Activated naive CD4-positive, alpha-beta T cell treated with anti-CD3 and anti-CD28 coated beads, Interleukin-2, amount 50 U/mL, for 16 hours (primary cell): ENCODE data around the gene TMEM100.
A peak's percentile ranks its signal among the peaks of the same experiment; 100 is the strongest.

Experiments
- DNase-seq: peaks from one replicate; pipeline ENCODE4 v3.0.0-alpha.2; 2020

The TMEM100 gene, protein sequence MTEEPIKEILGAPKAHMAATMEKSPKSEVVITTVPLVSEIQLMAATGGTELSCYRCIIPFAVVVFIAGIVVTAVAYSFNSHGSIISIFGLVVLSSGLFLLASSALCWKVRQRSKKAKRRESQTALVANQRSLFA

DNA sequence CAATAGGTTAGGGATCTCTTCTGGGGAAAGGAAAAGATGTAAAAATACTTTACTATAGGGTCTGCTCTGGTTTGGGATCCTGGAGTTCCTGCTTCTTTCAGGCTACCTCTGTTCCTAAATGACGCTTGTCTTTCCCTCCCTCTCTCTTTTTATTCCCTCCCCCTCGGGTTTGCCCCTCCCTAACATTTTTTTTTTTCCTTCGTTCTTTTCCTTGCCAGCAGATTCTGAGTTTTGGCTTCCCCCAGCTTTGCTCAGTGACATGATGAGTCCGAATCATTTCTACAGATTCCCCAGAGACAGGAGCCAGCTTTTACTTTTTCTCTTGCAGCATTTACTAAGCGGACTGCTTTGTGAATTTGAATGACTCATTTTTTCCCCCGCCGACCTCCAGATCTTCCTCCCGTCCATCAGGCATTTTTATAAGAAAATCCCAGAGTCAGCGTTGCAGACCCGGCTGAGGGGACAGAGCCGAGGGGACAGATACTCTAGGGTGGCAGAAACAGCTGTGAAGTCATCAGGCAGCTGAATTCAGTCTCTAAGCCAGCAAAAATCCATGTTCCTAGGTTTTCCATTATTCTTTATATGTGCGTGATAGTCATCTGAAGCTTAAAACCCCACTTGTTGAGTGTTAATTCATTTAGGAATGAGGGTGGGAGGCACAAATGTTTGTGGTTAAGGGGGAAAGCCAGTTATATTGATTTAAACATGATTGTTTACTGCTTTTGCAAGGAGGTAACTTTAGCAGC, at the start of gene TMEM100:
Gene TMEM100, minus strand, starts transcription at position 123 of the 746 bp plus-strand sequence. CDS start 1,794 bp downstream, outside the sequence.
- no peak for DNase-seq

DNA sequence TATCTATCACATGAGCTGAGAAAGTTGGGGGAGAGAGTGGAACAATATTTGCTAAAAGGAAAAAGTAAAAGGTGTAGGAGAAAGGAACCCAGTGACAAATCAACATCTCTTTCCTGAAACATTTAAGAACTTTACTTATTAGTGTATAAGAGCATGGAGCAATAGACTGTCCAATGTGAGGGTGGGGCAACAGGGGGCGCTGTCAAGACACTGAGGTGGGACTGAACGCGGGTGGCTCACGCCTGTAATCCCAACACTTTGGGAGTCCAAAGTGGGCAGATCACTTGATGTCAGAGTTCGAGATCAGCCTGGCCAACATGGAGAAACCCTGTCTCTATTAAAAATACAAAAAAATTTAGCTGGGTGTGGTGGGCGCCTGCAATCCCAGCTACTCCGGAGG, 49.4 kb upstream of the TMEM100 start:
- no peak for DNase-seq

- no peak for DNase-seq
Observed at GRCh38 chr17:55770196-55770870, 47.7 kb upstream of the TMEM100 start.

- DNase-seq, result no peak
Observed at GRCh38 chr17:55769625-55770000, 46.9 kb upstream of the TMEM100 start.

DNA sequence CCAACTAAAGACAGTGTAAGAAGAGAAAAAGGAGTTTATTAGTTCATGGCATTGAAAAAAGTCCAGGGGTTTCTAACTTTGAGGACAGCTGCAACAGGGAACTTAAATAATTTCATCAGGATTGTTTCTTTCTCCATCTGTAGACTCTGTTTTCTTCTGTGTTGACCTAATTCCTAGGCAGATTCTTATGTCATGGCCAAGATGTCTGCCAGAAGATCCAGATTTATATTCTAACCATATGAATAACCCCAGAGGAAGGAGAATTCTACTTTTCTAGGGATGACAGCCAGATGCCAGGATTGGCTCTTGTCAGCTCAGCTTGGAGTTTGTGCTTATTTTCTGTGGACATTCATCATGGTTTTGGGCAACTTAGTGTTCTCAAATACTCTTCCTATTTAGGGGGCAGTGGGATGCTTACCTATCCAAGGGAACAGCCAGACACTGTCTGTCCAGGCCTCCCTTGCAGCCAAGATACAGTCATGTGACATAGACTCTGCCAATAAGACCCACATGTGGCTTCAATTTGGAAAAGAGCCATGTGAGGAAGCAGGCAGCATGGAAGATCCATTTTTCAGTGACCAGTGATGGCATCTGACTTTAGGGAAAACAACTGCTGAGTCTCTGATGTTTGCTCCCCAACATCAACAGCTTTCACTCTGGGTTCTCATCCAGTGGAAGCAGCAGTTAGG, 46.4 kb upstream of the TMEM100 start:
- DNase-seq, result no peak

DNA sequence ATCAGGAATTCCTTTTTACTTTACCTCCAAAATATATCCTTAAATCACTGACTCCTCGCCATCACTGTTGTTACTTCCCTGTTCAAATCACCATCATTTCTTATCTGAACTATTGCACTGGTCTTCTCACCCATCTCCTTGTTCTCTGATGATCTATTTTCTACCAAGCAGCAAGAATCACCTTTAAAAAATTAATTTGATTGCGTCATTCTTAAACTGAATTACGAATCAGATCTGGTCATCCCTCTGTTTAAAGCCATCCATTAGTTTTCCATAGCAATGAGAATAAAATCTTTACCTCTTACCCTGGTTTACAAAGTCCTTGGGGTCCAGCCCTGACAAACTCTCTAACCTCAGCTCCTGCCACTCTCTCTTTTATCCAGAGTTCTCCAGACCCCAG, 42.8 kb upstream of the TMEM100 start:
- DNase-seq, result no peak

GRCh38 chr17:55764610-55765009, 41.9 kb upstream of the TMEM100 start:
- DNase-seq, result no peak

GRCh38 chr17:55763856-55764255, 41.2 kb upstream of the TMEM100 start:
- DNase-seq, result no peak

DNA sequence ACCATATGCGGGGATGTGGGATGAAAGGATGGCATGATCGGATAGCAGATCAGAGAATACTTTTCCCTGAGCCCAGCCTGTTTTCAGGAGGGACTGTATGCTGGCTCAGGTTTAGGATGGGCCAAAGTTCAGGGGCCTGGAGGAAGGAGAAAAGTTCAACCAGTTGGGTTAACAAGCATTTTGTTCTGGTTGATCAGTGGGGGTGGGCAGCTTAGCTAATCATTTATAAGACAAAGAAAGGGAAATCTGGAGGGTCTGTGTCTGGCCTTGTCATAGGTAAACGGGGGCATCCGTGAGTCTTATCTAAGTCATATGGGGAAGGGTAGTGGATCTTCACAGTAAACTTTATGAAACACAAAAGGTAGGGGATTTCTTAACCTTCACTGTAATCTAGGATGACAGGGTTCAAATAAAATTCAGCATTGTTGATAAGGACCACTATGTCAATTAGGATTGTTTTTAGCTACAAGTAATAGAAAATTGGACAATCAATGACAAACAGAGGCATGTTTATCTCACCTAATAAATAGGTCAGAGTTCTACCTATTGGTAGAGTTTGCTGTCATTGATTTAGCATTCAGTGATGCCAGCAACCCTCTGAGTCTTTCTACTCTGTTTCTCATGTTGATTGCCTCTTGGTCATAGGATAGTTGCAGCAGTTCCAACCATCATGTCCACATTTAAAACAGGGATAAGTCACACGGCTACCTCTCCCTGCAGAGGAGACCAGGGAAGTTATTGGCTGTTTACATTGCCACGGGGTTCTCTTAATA, 39.6 kb upstream of the TMEM100 start:
- no peak for DNase-seq

DNA sequence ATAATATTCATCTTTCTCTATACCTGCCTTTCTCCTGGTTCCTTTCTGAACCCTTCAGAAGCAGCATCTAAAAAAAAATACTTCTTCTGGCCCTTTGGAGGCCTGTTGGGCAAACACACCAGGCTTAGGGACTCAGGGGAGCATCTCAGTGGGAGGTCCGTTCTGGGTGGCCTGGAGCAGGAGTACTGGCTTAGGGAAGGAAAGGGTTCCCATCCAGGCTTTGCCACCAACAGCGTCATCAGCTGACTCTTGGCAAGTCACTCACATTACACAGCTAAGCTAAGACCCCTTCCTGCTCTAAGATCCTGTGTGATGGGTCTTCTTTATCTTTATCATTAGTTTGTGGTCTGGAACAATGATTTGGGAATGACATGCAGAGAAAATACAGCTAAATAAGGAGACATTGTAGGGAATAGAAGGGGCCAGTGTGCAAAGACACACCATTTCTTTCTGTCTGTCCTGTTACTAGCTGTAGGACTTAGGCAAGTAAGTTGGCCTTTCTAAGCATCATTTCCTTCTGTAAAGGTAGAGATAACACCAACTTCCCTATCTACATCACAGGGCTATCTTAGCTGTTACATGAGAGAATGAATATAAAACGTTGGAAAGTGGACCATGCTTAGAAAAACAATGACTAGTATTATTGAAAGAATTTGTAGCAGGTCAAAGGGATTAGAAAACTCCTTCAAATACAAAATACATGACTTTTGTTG, 38.1 kb upstream of the TMEM100 start:
- DNase-seq, result no peak

- DNase-seq, result no peak
Observed at GRCh38 chr17:55758171-55758570, 35.5 kb upstream of the TMEM100 start.

DNA sequence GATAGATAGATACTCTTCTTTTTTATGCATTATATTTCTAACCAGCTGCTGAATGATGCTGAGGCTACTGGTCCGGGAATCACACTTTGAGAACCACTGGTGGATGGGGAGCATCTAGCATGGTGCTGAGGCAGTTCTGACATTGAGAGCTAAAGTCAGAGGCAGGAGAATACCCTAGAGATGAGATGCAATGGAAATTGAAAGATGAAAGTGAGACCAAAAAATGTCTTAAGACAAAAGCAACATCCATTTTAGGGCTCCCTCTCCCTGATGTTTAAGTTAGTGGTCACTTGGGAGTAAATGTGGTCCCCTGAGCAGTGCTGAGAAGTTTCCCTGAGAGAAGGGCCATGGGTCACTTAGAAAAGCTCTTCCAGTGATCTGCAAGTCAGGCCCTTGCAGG, 35.0 kb upstream of the TMEM100 start:
- no peak for DNase-seq

DNA sequence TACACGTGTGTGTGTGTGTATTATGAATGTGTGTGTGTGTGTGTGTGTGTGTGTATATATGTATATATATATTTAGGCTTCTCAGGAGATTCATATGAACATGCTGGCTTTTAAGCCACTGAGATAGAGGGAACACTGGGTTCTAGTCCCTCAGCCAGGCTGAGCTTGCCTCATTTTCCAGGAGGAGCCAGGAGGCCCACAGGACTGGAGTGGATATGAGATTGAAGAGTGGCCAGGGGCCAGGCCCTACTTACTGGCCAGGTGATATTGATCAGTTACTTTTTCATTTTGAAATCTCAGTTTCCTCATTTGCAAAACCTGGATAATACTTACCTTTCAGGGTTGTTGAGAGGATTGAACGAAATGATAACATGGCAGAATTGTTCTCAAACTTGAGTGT, 34.0 kb upstream of the TMEM100 start:
- DNase-seq, result no peak

DNA sequence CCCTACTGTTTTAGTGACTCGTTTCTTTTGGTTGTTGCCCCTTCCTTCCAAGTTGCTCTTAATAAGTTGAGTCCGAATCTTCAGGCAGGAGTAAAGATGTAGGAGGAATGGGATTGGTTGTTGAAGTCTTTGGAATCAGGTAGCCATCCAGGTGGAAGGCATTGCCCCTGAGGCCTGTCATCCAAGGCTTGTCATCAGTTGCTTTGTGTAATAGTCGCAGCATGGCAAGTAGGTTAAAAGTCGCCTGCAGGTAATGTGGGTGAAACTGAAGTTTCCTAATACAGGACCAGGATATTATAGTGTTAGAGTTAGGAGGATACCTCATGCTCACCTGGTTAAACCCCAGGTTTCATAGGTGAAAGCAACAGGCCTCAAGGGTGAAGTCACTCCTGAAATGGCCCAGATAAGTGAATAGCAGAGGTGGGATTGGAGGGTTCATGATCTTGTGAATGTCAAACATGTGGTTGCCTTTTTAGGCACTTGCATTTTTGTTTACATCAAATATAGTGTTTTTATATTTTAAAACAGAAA, 29.1 kb upstream of the TMEM100 start:
- DNase-seq, result no peak

GRCh38 chr17:55750750-55751657, 28.3 kb upstream of the TMEM100 start, which contains the start of gene PCTP:
TSS of gene PCTP (plus strand) at chr17:55751051. CDS start at chr17:55751104, 53 bp downstream.
- peak; percentile 87 for DNase-seq

DNA sequence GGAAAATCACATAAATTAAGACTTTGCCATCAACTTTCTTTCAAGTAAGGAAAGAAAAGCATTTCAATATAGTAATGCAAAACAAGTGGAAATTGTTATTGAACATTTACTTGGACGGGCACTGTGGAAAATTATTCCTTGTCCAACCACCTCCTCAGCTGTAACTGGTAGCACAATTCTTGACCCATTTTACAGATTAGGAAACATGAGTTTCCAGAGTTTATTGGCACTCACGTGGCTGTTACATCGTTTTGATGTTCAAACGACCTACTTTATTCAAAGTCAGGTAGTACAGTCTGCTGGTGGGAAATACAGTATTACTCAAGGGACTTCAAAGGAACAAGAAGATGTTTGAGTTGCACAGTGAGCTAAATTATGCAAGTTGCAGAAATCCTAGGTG, 27.3 kb upstream of the TMEM100 start:
- no peak for DNase-seq

DNA sequence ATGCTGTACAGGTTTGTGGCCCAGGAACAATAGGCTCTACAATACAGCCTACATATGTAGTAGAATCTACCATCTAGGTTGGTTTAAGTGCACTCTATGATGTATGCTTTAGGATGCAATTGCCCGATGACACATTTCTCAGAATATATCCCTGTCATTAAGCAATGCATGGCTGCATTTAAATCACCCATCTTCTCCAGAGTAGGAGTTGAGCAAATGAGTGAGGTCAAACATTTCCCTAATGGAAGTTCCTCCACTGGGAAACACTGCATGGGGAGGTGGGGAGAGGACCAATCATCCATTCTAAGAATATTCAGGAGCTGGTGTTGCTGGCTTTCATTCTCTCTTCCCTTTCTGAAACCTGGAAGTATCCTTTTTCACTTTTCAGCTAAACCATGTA, 26.2 kb upstream of the TMEM100 start:
- DNase-seq, result no peak

GRCh38 chr17:55747209-55747608, 24.5 kb upstream of the TMEM100 start:
- DNase-seq, result no peak

GRCh38 chr17:55746466-55746865, 23.8 kb upstream of the TMEM100 start:
- DNase-seq, result no peak

GRCh38 chr17:55745258-55745657, 22.6 kb upstream of the TMEM100 start:
- DNase-seq, result no peak
